HG03457 (cell line): Measurements from ENCODE around the gene CMTM8.

Experiments used
- ATAC-seq: cut with Tn5 transposase; IDR thresholded peaks from one replicate; pipeline ENCODE4 v1.9.1; 2021; ENCODE audit warnings: moderate number of reproducible peaks; ENCODE audit not compliant: unreplicated experiment

Gene CMTM8

GRCh38 chr3:32334675-32335074, 96.2 kb downstream of the CMTM8 start:
- ATAC-seq, result no peak

GRCh38 chr3:32335365-32336112, 97.1 kb downstream of the CMTM8 start:
- no peak for ATAC-seq

GRCh38 chr3:32336113-32336498, 97.6 kb downstream of the CMTM8 start:
- ATAC-seq, result no peak

DNA sequence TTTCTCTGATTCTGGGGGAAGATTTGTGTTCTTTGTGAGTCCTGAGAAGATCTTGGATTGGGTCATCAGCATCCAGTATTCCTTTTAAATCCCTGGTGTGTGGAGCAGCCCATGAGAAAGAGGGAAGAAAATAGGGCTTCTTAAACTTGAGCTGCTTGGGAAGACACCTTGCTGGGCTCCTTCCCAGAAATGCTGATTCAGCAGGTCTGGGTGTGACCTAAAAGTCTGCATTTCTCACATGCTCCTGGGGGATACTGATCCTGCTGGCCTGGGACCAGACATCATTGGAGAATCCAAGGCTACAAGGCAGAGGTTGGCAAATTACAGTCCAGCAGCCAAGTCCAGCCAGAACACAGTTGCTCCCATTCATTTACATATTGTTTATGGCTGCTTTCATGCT, 99.0 kb downstream of the CMTM8 start:
- ATAC-seq, result no peak

DNA sequence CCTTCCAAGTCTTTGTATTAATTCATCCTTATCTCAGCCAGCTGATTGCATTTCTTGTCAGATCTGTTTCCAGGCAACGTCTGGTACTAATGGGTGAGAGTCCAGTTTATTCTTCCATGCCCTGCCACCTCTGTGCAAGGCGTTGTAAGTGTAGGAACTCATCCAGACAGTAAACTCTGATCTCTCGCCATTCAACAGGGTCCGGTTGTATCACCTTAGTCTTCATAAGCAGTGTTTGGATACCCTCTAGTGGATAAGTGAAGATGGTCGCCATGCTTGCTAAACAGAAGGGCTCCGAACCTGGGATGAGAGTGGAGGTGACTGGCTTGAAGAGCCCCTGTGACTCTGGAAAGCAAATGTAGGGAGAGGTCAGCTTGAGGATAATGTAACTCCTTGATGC, 101.6 kb downstream of the CMTM8 start:
- ATAC-seq, result no peak

DNA sequence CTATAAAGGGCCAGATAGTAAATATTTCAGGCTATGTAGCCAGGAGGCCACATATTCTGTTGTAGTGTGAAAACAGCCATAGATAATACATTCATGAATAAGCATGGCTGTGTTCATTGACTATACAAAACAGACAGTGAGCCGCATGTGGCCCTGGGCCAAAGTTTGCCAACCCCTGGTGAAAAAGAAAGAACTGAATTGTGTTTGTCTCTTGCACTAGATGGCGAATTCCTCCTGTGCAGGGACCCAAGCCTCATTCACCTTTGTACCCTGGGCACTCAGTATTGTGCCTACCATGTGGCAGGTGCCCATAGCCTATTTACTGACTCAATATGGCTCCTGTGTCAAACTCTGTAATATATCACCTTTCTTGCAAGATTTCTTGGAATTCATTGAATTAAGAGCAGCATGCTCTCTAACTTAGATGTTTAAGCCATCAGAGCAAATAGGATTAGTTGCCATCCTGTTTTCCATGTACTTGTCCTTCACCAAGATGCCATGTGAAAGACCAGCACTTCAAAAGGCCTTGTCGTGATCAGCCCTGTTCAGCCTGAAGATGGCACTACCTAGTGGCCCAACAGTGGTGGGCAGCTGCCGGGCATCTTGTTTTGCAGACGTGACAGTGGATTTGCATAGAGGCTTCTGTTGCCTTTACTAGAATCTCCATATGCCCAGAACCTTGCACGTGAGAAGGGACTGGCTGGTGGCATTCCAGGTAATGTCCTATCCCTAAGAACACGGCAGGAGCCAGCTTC, 102.3 kb downstream of the CMTM8 start:
- ATAC-seq, result no peak

DNA sequence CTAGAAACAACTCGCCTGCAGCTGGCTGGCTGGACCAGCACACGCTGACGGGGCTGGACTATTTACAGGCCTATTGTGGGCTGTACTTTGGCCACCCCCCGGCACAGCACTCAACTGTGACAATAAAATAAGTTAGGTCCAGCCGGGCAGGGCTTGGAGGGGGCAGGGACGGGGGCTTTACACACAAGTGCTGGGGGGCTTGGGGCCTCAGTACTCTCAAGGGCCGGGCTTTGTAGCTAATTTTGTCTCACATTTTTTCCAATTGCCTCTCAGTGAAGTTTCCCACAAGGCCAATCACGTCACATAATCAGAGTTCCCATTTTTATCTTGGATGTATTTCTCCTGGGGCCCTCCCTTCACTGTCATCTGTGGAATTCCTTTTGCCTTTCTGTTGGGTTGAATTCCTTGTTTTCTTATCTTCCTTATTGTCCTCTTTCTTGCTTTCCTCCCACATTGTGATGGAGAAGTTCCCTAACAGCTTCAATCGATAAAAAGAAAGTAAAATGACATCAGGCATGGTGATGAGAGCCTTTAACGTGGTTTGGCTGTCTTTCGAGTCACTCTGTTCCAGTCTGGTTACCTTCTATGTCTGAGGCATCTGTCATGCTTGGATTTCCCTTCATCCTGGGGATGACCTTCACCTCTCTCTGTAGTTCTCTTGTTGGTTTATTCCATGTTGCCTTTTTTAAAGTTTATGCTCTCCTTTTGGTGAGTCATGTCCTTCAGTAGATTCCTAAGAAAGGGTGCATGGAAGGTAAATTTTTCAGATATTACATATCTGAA, 109.1 kb downstream of the CMTM8 start:
- ATAC-seq, result no peak

- no peak for ATAC-seq
Observed at GRCh38 chr3:32349184-32349583, 110.7 kb downstream of the CMTM8 start.

- ATAC-seq, result no peak
Observed at GRCh38 chr3:32352563-32352962, 114.1 kb downstream of the CMTM8 start.

- ATAC-seq, result no peak
Observed at GRCh38 chr3:32353351-32353750, 114.9 kb downstream of the CMTM8 start.

DNA sequence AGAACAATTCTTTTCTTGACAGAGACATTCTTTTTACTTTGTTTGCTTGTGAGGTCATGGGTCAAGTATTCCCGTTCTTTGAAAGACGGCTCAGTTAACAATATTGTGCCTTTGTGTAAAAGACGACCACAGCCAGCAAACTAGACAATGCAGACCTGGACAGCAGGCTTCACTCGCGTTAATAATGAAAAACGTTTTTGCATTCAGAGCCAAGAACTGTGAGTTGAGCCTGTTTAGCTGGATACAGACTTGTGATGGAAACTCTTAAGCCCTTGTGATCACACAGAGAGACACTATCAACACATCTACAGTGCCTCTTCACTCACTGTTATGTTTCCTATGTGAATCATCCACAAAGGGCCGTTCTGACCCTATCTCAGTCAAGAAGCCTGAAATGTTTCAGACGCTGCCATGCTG, 115.9 kb downstream of the CMTM8 start:
- no peak for ATAC-seq

DNA sequence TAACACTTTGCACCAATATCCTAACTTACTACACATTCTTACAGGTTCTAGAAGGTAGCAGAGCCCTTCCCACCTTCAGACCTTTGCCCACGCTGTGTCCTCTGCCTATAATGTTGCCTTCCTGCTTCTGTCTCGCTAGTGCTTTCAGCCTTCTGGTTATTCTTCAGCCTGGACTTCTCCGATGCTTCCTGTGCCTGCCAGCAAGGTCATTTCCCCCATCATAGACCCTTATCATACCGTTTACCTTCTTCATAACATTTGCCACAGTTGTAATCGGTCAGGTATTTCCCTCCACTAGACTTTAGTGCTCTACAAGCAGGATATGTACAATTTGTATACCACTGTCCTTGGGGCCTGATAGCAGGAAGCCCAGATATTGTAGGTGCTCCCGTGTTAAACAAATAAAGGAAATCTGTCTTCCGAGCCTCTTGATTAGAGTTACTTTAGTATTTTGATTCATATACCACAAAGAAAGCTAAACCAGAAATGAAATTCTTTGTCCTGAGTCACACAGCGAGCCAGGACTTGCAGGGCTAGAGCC, 117.3 kb downstream of the CMTM8 start:
- no peak for ATAC-seq

- ATAC-seq, result no peak
Observed at GRCh38 chr3:32359766-32360492, 121.4 kb downstream of the CMTM8 start.

- ATAC-seq, result no peak
Observed at GRCh38 chr3:32360493-32360827, 122.0 kb downstream of the CMTM8 start.

GRCh38 chr3:32366638-32367397, 128.3 kb downstream of the CMTM8 start:
- ATAC-seq, result no peak

GRCh38 chr3:32367442-32367841, 129.0 kb downstream of the CMTM8 start:
- ATAC-seq, result no peak

DNA sequence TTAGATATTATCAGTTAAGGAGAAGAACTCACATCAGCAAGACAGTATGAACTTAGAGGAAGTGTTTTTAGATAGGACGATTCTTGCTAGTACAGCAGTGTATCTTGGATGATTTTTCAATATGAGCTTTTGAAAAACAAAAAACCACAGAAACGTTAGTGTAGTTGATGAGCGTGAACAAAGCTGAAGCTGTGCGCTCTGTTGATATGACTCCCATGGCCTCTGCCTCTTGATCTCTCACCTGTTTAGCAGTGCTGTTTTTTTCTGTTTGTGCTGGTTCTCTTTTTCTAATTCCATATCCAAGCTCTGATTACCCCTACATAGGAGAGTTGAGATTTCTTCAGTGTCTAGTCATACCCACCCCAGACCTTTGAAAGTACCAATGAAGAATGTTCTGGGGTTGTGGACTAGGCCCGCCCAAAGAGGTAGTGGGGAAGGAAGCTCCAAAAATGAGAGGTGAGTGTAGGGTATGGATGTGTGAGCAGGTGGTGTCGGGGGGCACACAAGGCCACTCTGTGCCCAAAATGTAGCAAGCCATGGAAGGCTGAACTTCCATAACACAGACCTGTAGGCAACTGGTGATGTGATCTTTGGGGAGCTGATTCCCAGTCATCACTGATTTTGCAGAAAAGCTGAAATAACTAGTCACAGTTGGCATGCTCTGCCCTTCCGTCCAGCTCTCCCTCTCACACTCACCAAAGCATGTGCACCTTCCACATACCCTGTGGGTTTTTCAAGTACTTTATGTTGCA, 133.2 kb downstream of the CMTM8 start:
- ATAC-seq, result no peak

- no peak for ATAC-seq
Observed at GRCh38 chr3:32372213-32372490, 133.7 kb downstream of the CMTM8 start.

GRCh38 chr3:32373276-32373675, 134.8 kb downstream of the CMTM8 start:
- ATAC-seq, result no peak

DNA sequence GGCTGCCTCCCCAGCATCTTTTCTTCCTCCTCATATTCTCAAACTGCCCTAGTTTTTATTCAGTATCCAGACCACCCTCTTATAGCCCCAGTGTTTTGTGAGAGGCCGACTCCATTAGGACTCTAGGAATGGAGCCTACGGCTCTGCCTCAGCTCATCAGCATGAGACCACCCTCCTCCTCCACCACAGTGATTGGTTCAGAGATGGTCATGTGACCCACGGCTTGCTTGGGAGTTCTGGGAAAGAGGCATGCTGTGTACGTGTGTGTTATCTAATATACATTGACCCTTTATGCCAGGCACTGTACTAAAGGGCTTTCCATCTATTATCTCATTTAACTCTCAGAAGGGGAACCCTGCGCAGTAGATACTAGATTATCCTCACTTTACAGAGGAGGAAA, 135.4 kb downstream of the CMTM8 start:
- ATAC-seq, result no peak
